Naive thymus-derived CD8-positive, alpha-beta T cell (primary cell): ENCODE data around the gene KCNE5. TPM values are rescaled to one million over a fixed set of nuclear protein-coding genes. Genes with fewer than 3 reads are reported as not detected.
"Not testable (repeated sequence)": the region's sequence is repeated elsewhere in the genome, so short reads cannot be mapped to it uniquely, and the experiment has no call there.

Source experiments
- ATAC-seq, 2 donors: fragments of 150-1000 bp; cut with Tn5 transposase in 1 of 2; sonication (Bioruptor Pico), chemical (Tn5 transposase) in 1 of 2; 1 replicate in 1 of 2; 2 replicates in 1 of 2; pipeline ENCODE4 v1.10.0; 2021; ENCODE audit warnings: mild to moderate bottlenecking in 2 of 2, moderate library complexity in 2 of 2
- POLR2A ChIA-PET: fragments of 350-600 bp; sonication (Branson Sonifier 250); formaldehyde crosslinking; loops from one replicate; lab custom pipeline; 2021; ENCODE audit warnings: antibody characterized with exemption; lab: Charles Lee
- DNase-seq, 10 donors: peaks; one replicate each; pipeline versions ENCODE4 v3.0.0 to v3.0.0-alpha.2; 2020 to 2022
- H3K27ac Mint-ChIP-seq, 10 donors: one replicate each; pipeline ENCODE4 v1.8.0; 2020 to 2022; ENCODE audit warnings: mild to moderate bottlenecking in 10 of 10, mixed read lengths in 10 of 10, moderate library complexity in 4 of 10, inconsistent platforms in 1 of 10
- H3K27me3 Mint-ChIP-seq, 5 donors: one replicate each; pipeline ENCODE4 v1.8.0; 2021 to 2022; ENCODE audit warnings: mixed read lengths in 5 of 5
- H3K36me3 Mint-ChIP-seq, 3 donors: one replicate each; pipeline ENCODE4 v1.8.0; 2020 to 2022; ENCODE audit warnings: mixed read lengths in 3 of 3, mild to moderate bottlenecking in 2 of 3, inconsistent platforms in 1 of 3
- H3K4me1 Mint-ChIP-seq, 4 donors: one replicate each; pipeline ENCODE4 v1.8.0; 2021 to 2022; ENCODE audit warnings: mixed read lengths in 4 of 4
- H3K4me3 Mint-ChIP-seq, 10 donors: one replicate each; pipeline ENCODE4 v1.8.0; 2020 to 2022; ENCODE audit warnings: mild to moderate bottlenecking in 10 of 10, mixed read lengths in 10 of 10, moderate library complexity in 6 of 10, inconsistent platforms in 1 of 10
- H3K9me3 Mint-ChIP-seq, 9 donors: one replicate each; pipeline ENCODE4 v1.8.0; 2020 to 2022; ENCODE audit warnings: mixed read lengths in 9 of 9, mild to moderate bottlenecking in 3 of 9, inconsistent platforms in 1 of 9, moderate library complexity in 1 of 9
- polyA plus RNA-seq, 3 donors: library from polyadenylated mRNA; unstranded; fragments of 300-500 nt; fragmentation: Illumina TruSeq; gene quantifications; one replicate each; pipeline ENCODE4 v1.2.3, GENCODE V29; 2021
- total RNA-seq, 8 experiments: library from RNA in 2 of 8; stranded (reverse) in 2 of 8; gene quantifications; one replicate each; pipeline ENCODE4 v1.2.3 and lab custom pipeline; 2021 to 2026

Gene KCNE5
- total and polyA plus RNA-seq, 5 experiments from 2014 or later = 0.23 to 0.25 TPM; not detected in 3

- ATAC-seq = no peak
- no peak for DNase-seq
- H3K9me3 Mint-ChIP-seq = no peaks in the 10 kb centered on the region
- POLR2A ChIA-PET = no interaction called here
- H3K36me3 Mint-ChIP-seq = no peaks in the 10 kb centered on the region
- no peak overlapping the region for H3K4me3 Mint-ChIP-seq
- no peaks in the 10 kb centered on the region for H3K4me1 Mint-ChIP-seq
- no peak overlapping the region for H3K27ac Mint-ChIP-seq
- H3K27me3 Mint-ChIP-seq = peaks cover 0 to 19% (median 4%) of the 10 kb centered on the region in 5 donors
Observed at GRCh38 chrX:109590176-109590575, 34.8 kb downstream of the KCNE5 start.

- ATAC-seq = no peak
- no peaks in the 10 kb centered on the region for H3K36me3 Mint-ChIP-seq
- DNase-seq = no peak
- POLR2A ChIA-PET = no interaction called here
- H3K27me3 Mint-ChIP-seq = peaks cover 2 to 15% (median 4%) of the 10 kb centered on the region in 5 donors
- no peaks in the 10 kb centered on the region for H3K9me3 Mint-ChIP-seq
- H3K4me1 Mint-ChIP-seq = no peaks in the 10 kb centered on the region
- H3K27ac Mint-ChIP-seq = no peak overlapping the region
- H3K4me3 Mint-ChIP-seq = no peak overlapping the region
Observed at GRCh38 chrX:109585488-109585887, 39.5 kb downstream of the KCNE5 start.

GRCh38 chrX:109578916-109579315 is 46.1 kb downstream of the KCNE5 start:
- H3K9me3 Mint-ChIP-seq = no peaks in the 10 kb centered on the region
- H3K4me1 Mint-ChIP-seq = no peaks in the 10 kb centered on the region
- DNase-seq (no peak), ATAC-seq (no peak)
- POLR2A ChIA-PET = no interaction called here
- no peak overlapping the region for H3K27ac Mint-ChIP-seq
- H3K4me3 Mint-ChIP-seq = no peak overlapping the region
- peaks cover 0 to 8% (median 1%) of the 10 kb centered on the region in 5 donors for H3K27me3 Mint-ChIP-seq
- peaks cover 0 to 9% (median 0%) of the 10 kb centered on the region in 3 donors for H3K36me3 Mint-ChIP-seq

GRCh38 chrX:109577055-109577454 is 47.9 kb downstream of the KCNE5 start:
- Mint-ChIP-seq H3K27ac (no peak overlapping the region), H3K4me1 (no peaks in the 10 kb centered on the region), H3K27me3 (peaks cover 0 to 12% (median 1%) of the 10 kb centered on the region in 5 donors), H3K9me3 (no peaks in the 10 kb centered on the region), H3K4me3 (no peak overlapping the region), H3K36me3 (peaks cover 0 to 9% (median 0%) of the 10 kb centered on the region in 3 donors)
- DNase-seq = no peak
- POLR2A ChIA-PET = no interaction called here
- no peak for ATAC-seq

GRCh38 chrX:109576083-109576482 is 48.9 kb downstream of the KCNE5 start:
- POLR2A ChIA-PET, H3K4me3 Mint-ChIP-seq, H3K9me3 Mint-ChIP-seq, H3K36me3 Mint-ChIP-seq, ATAC-seq, DNase-seq, H3K4me1 Mint-ChIP-seq, H3K27ac Mint-ChIP-seq: not testable (repeated sequence)
- H3K27me3 Mint-ChIP-seq = peaks cover 0 to 12% (median 1%) of the 10 kb centered on the region in 5 donors

Other genes starting within 250 kb of the KCNE5 start
- not detected for gene GUCY2F, start 143.1 kb downstream of the KCNE5 start, total RNA-seq
- not detected for gene GUCY2F, start 143.1 kb downstream of the KCNE5 start, polyA plus RNA-seq
- 1 to 10 TPM; 8.6 to 9.1 TPM for gene NXT2, start 88.3 kb downstream of the KCNE5 start, total RNA-seq
- gene NXT2, start 88.3 kb downstream of the KCNE5 start, polyA plus RNA-seq = 10 to 100 TPM; 13.8 to 25.7 (median 17.2) TPM
- 10 to 100 TPM; 21.5 to 22.0 TPM for gene ACSL4, start 108.1 kb upstream of the KCNE5 start, total RNA-seq
- 1 to 10 TPM; 6.5 to 8.6 (median 7.6) TPM for gene ACSL4, start 108.1 kb upstream of the KCNE5 start, polyA plus RNA-seq